Muscle layer of duodenum (tissue), 2 donors: ENCODE data around the gene BET1L.
"Not testable (repeated sequence)": the region's sequence is repeated elsewhere in the genome, so short reads cannot be mapped to it uniquely, and the experiment has no call there.

Experiments
- H3K27ac ChIP-seq: one replicate; pipeline ENCODE4 v1.7.0; 2013; ENCODE audit warnings: mild to moderate bottlenecking, low read length
- H3K27me3 ChIP-seq: one replicate; pipeline ENCODE4 v1.7.0; 2013; ENCODE audit warnings: low read depth, mild to moderate bottlenecking, control low read depth, low read length
- H3K36me3 ChIP-seq, 2 donors: one replicate each; pipeline ENCODE4 v1.7.0; 2013; ENCODE audit warnings: low read length in 2 of 2, control low read depth in 1 of 2, mild to moderate bottlenecking in 1 of 2; ENCODE audit not compliant: insufficient read depth in 2 of 2, control insufficient read depth in 1 of 2
- H3K4me1 ChIP-seq, 2 donors: one replicate each; pipeline ENCODE4 v1.7.0; 2013; ENCODE audit warnings: low read length in 2 of 2, mild to moderate bottlenecking in 2 of 2, control low read depth in 1 of 2, moderate library complexity in 1 of 2; ENCODE audit not compliant: insufficient read depth in 2 of 2, control insufficient read depth in 1 of 2
- H3K4me3 ChIP-seq, 2 donors: one replicate each; pipeline ENCODE4 v1.7.0; 2013; ENCODE audit warnings: low read length in 2 of 2, low read depth in 1 of 2, mild to moderate bottlenecking in 1 of 2
- H3K9me3 ChIP-seq, 2 donors: one replicate each; pipeline ENCODE4 v1.7.0; 2013; ENCODE audit warnings: low read length in 2 of 2, control low read depth in 1 of 2, mild to moderate bottlenecking in 1 of 2; ENCODE audit not compliant: control insufficient read depth in 1 of 2
- donor health status: healthy.

Gene BET1L

GRCh38 chr11:225734-226453 is 18.7 kb upstream of the BET1L start:
- H3K36me3 ChIP-seq = peaks cover 5 to 18% of the 10 kb centered on the region in 2 donors
- H3K27ac ChIP-seq = no peak overlapping the region
- H3K4me1 ChIP-seq = no peaks in the 10 kb centered on the region
- H3K9me3 ChIP-seq = no peaks in the 10 kb centered on the region
- H3K27me3 ChIP-seq = no peaks in the 10 kb centered on the region
- no peak overlapping the region for H3K4me3 ChIP-seq

- Histone ChIP-seq H3K27ac (no peak overlapping the region), H3K9me3 (no peaks in the 10 kb centered on the region)
Measured at GRCh38 chr11:224424-224823, 17.2 kb upstream of the BET1L start.

GRCh38 chr11:223884-224283 is 16.7 kb upstream of the BET1L start:
- Histone ChIP-seq H3K9me3 (no peaks in the 10 kb centered on the region), H3K4me1 (no peaks in the 10 kb centered on the region), H3K27me3 (no peaks in the 10 kb centered on the region), H3K36me3 (peaks cover 5 to 19% of the 10 kb centered on the region in 2 donors), H3K27ac (no peak overlapping the region), H3K4me3 (no peak overlapping the region)

More at GRCh38 chr11:224424-224823, 17.2 kb upstream of the BET1L start:
- no peak overlapping the region for H3K4me3 ChIP-seq
- H3K36me3 ChIP-seq = peaks cover 5 to 14% of the 10 kb centered on the region in 2 donors
- no peaks in the 10 kb centered on the region for H3K27me3 ChIP-seq
- no peaks in the 10 kb centered on the region for H3K4me1 ChIP-seq

GRCh38 chr11:223026-223789 is 16.0 kb upstream of the BET1L start:
- Histone ChIP-seq H3K27ac (no peak overlapping the region), H3K36me3 (peaks cover 9 to 26% of the 10 kb centered on the region in 2 donors), H3K4me1 (no peaks in the 10 kb centered on the region), H3K4me3 (no peak overlapping the region), H3K27me3 (no peaks in the 10 kb centered on the region), H3K9me3 (no peaks in the 10 kb centered on the region)

- Histone ChIP-seq H3K9me3 (no peaks in the 10 kb centered on the region), H3K27me3 (no peaks in the 10 kb centered on the region), H3K4me3 (no peak overlapping the region), H3K36me3 (peaks cover 10 to 26% of the 10 kb centered on the region in 2 donors), H3K4me1 (no peaks in the 10 kb centered on the region), H3K27ac (no peak overlapping the region)
Measured at GRCh38 chr11:221998-222789, 15.0 kb upstream of the BET1L start.

GRCh38 chr11:221539-221938 is 14.3 kb upstream of the BET1L start:
- Histone ChIP-seq H3K4me3 (no peak overlapping the region), H3K4me1 (no peaks in the 10 kb centered on the region), H3K36me3 (peaks cover 10 to 26% of the 10 kb centered on the region in 2 donors), H3K9me3 (no peaks in the 10 kb centered on the region), H3K27me3 (no peaks in the 10 kb centered on the region), H3K27ac (no peak overlapping the region)

GRCh38 chr11:220641-221215 is 13.5 kb upstream of the BET1L start:
- not testable (repeated sequence) for H3K27ac ChIP-seq
- H3K36me3 ChIP-seq = peaks cover 10 to 29% of the 10 kb centered on the region in 2 donors

GRCh38 chr11:218815-219593 is 11.8 kb upstream of the BET1L start:
- Histone ChIP-seq H3K9me3 (no peaks in the 10 kb centered on the region), H3K4me3 (no peak overlapping the region), H3K27ac (no peak overlapping the region), H3K27me3 (no peaks in the 10 kb centered on the region), H3K36me3 (peaks cover 17 to 44% of the 10 kb centered on the region in 2 donors), H3K4me1 (no peaks in the 10 kb centered on the region)

More at GRCh38 chr11:220641-221215, 13.5 kb upstream of the BET1L start:
- not testable (repeated sequence) for H3K4me3 ChIP-seq, H3K4me1 ChIP-seq, H3K9me3 ChIP-seq, H3K27me3 ChIP-seq

GRCh38 chr11:217704-218103 is 10.5 kb upstream of the BET1L start:
- no peaks in the 10 kb centered on the region for H3K9me3 ChIP-seq
- no peaks in the 10 kb centered on the region for H3K27me3 ChIP-seq
- H3K4me1 ChIP-seq = no peaks in the 10 kb centered on the region
- peaks cover 25 to 54% of the 10 kb centered on the region in 2 donors for H3K36me3 ChIP-seq
- H3K27ac ChIP-seq = no peak overlapping the region
- no peak overlapping the region for H3K4me3 ChIP-seq

GRCh38 chr11:216081-216974 is 9.1 kb upstream of the BET1L start:
- H3K36me3 ChIP-seq = peaks cover 34 to 58% of the 10 kb centered on the region in 2 donors
- no peak overlapping the region for H3K27ac ChIP-seq
- no peaks in the 10 kb centered on the region for H3K4me1 ChIP-seq
- H3K9me3 ChIP-seq = no peaks in the 10 kb centered on the region
- H3K27me3 ChIP-seq = no peaks in the 10 kb centered on the region
- H3K4me3 ChIP-seq = no peak overlapping the region
